ENCODE measurements around the gene EXOC6.

The EXOC6 gene

GRCh38 chr10:93070378-93071176, 222.3 kb downstream of the EXOC6 start:
- Histone ChIP-seq H3K9ac (ENCODE audit: low read depth, low read length) (no peak overlapping the region), H3K27me3 (ENCODE audit: control insufficient read depth, insufficient read depth, low read length) (peaks cover 97% of the 10 kb centered on the region), H3K4me3 (ENCODE audit: low read length) (no peak overlapping the region), H3K4me2 (ENCODE audit: low read length) (no peak overlapping the region), H3K36me3 (ENCODE audit: insufficient read depth, low read length) (no peaks in the 10 kb centered on the region), H3K9me3 (replicated peaks; ENCODE audit: low read length) (no peaks in the 10 kb centered on the region), H3K4me1 (ENCODE audit: control insufficient read depth, insufficient read depth, low read length) (peaks cover 47% of the 10 kb centered on the region)

- Histone ChIP-seq H3K4me3 (ENCODE audit: low read length) (no peak overlapping the region), H3K4me1 (ENCODE audit: control insufficient read depth, insufficient read depth, low read length) (peaks cover 42% of the 10 kb centered on the region), H3K4me2 (ENCODE audit: low read length) (no peak overlapping the region), H3K36me3 (ENCODE audit: insufficient read depth, low read length) (no peaks in the 10 kb centered on the region), H3K27me3 (ENCODE audit: control insufficient read depth, insufficient read depth, low read length) (peaks cover 97% of the 10 kb centered on the region), H3K9me3 (replicated peaks; ENCODE audit: low read length) (no peaks in the 10 kb centered on the region), H3K9ac (ENCODE audit: low read depth, low read length) (no peak overlapping the region)
These were observed 222.8 kb downstream of the EXOC6 start for GRCh38 chr10:93071177-93071472.

- Histone ChIP-seq H3K36me3 (ENCODE audit: insufficient read depth, low read length) (no peaks in the 10 kb centered on the region), H3K4me2 (ENCODE audit: low read length) (peak overlapping the region; percentile 71), H3K9me3 (replicated peaks; ENCODE audit: low read length) (no peaks in the 10 kb centered on the region), H3K27me3 (ENCODE audit: control insufficient read depth, insufficient read depth, low read length) (peaks cover 97% of the 10 kb centered on the region), H3K4me1 (ENCODE audit: control insufficient read depth, insufficient read depth, low read length) (peaks cover 40% of the 10 kb centered on the region), H3K9ac (ENCODE audit: low read depth, low read length) (no peak overlapping the region), H3K4me3 (ENCODE audit: low read length) (peak overlapping the region; percentile 53)
These were observed 223.4 kb downstream of the EXOC6 start for GRCh38 chr10:93071674-93072224.

GRCh38 chr10:93072225-93072712, 223.9 kb downstream of the EXOC6 start:
- Histone ChIP-seq H3K4me3 (ENCODE audit: low read length) (peak overlapping the region; percentile 53), H3K4me2 (ENCODE audit: low read length) (peak overlapping the region; percentile 71), H3K9ac (ENCODE audit: low read depth, low read length) (no peak overlapping the region), H3K27me3 (ENCODE audit: control insufficient read depth, insufficient read depth, low read length) (peaks cover 96% of the 10 kb centered on the region), H3K36me3 (ENCODE audit: insufficient read depth, low read length) (no peaks in the 10 kb centered on the region), H3K9me3 (replicated peaks; ENCODE audit: low read length) (no peaks in the 10 kb centered on the region), H3K4me1 (ENCODE audit: control insufficient read depth, insufficient read depth, low read length) (peaks cover 40% of the 10 kb centered on the region)

GRCh38 chr10:93072713-93073538, 224.6 kb downstream of the EXOC6 start:
- Histone ChIP-seq H3K27me3 (ENCODE audit: control insufficient read depth, insufficient read depth, low read length) (peaks cover 93% of the 10 kb centered on the region), H3K36me3 (ENCODE audit: insufficient read depth, low read length) (no peaks in the 10 kb centered on the region), H3K4me2 (ENCODE audit: low read length) (peak overlapping the region; percentile 71), H3K4me3 (ENCODE audit: low read length) (peak overlapping the region; percentile 53), H3K9me3 (replicated peaks; ENCODE audit: low read length) (no peaks in the 10 kb centered on the region), H3K9ac (ENCODE audit: low read depth, low read length) (no peak overlapping the region), H3K4me1 (ENCODE audit: control insufficient read depth, insufficient read depth, low read length) (peaks cover 40% of the 10 kb centered on the region)

- Histone ChIP-seq H3K9ac (ENCODE audit: low read depth, low read length) (no peak within 1 kb of the TSS), H3K36me3 (ENCODE audit: insufficient read depth, low read length) (no peaks in the 10 kb centered on the region), H3K9me3 (replicated peaks; ENCODE audit: low read length) (no peaks in the 10 kb centered on the region), H3K4me3 (ENCODE audit: low read length) (peak within 1 kb of the TSS; percentile 53), H3K27me3 (ENCODE audit: control insufficient read depth, insufficient read depth, low read length) (peaks cover 90% of the 10 kb centered on the region), H3K4me1 (ENCODE audit: control insufficient read depth, insufficient read depth, low read length) (peaks cover 39% of the 10 kb centered on the region), H3K4me2 (ENCODE audit: low read length) (peak within 1 kb of the TSS; percentile 60)
These were observed 225.3 kb downstream of the EXOC6 start, which contains the start of gene CYP26A1 for GRCh38 chr10:93073539-93074146. Gene CYP26A1, plus strand, starts transcription at chr10:93073893. Its CDS starts 42 bp downstream, at chr10:93073935.

- H3K4me2 ChIP-seq (ENCODE audit: low read length): peak overlapping the region; percentile 60
- no peaks in the 10 kb centered on the region for H3K36me3 ChIP-seq (ENCODE audit: insufficient read depth, low read length)
- H3K9me3 ChIP-seq (replicated peaks; ENCODE audit: low read length): no peaks in the 10 kb centered on the region
- peak overlapping the region; percentile 46 for H3K4me3 ChIP-seq (ENCODE audit: low read length)
- H3K4me1 ChIP-seq (ENCODE audit: control insufficient read depth, insufficient read depth, low read length): peaks cover 37% of the 10 kb centered on the region
- H3K9ac ChIP-seq (ENCODE audit: low read depth, low read length): no peak overlapping the region
- H3K27me3 ChIP-seq (ENCODE audit: control insufficient read depth, insufficient read depth, low read length): peaks cover 85% of the 10 kb centered on the region
These were observed 225.9 kb downstream of the EXOC6 start for GRCh38 chr10:93074147-93074596.

GRCh38 chr10:93074597-93075368, 226.5 kb downstream of the EXOC6 start:
- Histone ChIP-seq H3K4me3 (ENCODE audit: low read length) (peak overlapping the region; percentile 46), H3K4me1 (ENCODE audit: control insufficient read depth, insufficient read depth, low read length) (peaks cover 43% of the 10 kb centered on the region), H3K4me2 (ENCODE audit: low read length) (peak overlapping the region; percentile 60), H3K36me3 (ENCODE audit: insufficient read depth, low read length) (no peaks in the 10 kb centered on the region), H3K9me3 (replicated peaks; ENCODE audit: low read length) (no peaks in the 10 kb centered on the region), H3K27me3 (ENCODE audit: control insufficient read depth, insufficient read depth, low read length) (peaks cover 84% of the 10 kb centered on the region), H3K9ac (ENCODE audit: low read depth, low read length) (no peak overlapping the region)

- peaks cover 79% of the 10 kb centered on the region for H3K27me3 ChIP-seq (ENCODE audit: control insufficient read depth, insufficient read depth, low read length)
These were observed 227.3 kb downstream of the EXOC6 start for GRCh38 chr10:93075369-93076221.

GRCh38 chr10:93076871-93077270, 228.6 kb downstream of the EXOC6 start:
- Histone ChIP-seq H3K4me2 (ENCODE audit: low read length) (no peak overlapping the region), H3K27me3 (ENCODE audit: control insufficient read depth, insufficient read depth, low read length) (peaks cover 73% of the 10 kb centered on the region), H3K4me1 (ENCODE audit: control insufficient read depth, insufficient read depth, low read length) (peaks cover 52% of the 10 kb centered on the region)

More at GRCh38 chr10:93075369-93076221, 227.3 kb downstream of the EXOC6 start:
- Histone ChIP-seq H3K4me1 (ENCODE audit: control insufficient read depth, insufficient read depth, low read length) (peaks cover 51% of the 10 kb centered on the region), H3K9me3 (replicated peaks; ENCODE audit: low read length) (no peaks in the 10 kb centered on the region), H3K9ac (ENCODE audit: low read depth, low read length) (no peak overlapping the region), H3K4me3 (ENCODE audit: low read length) (no peak overlapping the region), H3K36me3 (ENCODE audit: insufficient read depth, low read length) (no peaks in the 10 kb centered on the region), H3K4me2 (ENCODE audit: low read length) (peak overlapping the region; percentile 60)

More at GRCh38 chr10:93076871-93077270, 228.6 kb downstream of the EXOC6 start:
- no peak overlapping the region for H3K9ac ChIP-seq (ENCODE audit: low read depth, low read length)
- H3K4me3 ChIP-seq (ENCODE audit: low read length): no peak overlapping the region
- no peaks in the 10 kb centered on the region for H3K9me3 ChIP-seq (replicated peaks; ENCODE audit: low read length)
- no peaks in the 10 kb centered on the region for H3K36me3 ChIP-seq (ENCODE audit: insufficient read depth, low read length)
